ENCODE data around the gene CGB5. TPM values are rescaled to one million over a fixed set of nuclear protein-coding genes. Genes with fewer than 3 reads are reported as not detected.
A peak's percentile ranks its signal among the peaks of the same experiment; 100 is the strongest.
"Not testable (repeated sequence)": the region's sequence is repeated elsewhere in the genome, so short reads cannot be mapped to it uniquely, and the experiment has no call there.

Gene CGB5
- total RNA-seq (not detected in 2 replicates), polyA plus RNA-seq (not detected in 2 replicates), polyA minus RNA-seq (not detected in 2 replicates), Bru-seq, nascent RNA (not detected), BruChase-seq, experiment 1, labeled RNA remaining after a 6-hour chase (not detected), BruChase-seq, experiment 2, labeled RNA remaining after a 2-hour chase (not detected)
- not detected in 2 replicates for polyA plus RNA-seq (2011; cell fraction: cytosol; rRNA removed)
- polyA plus RNA-seq (2011; cell fraction: nucleus; rRNA removed) = not detected in 2 replicates
- polyA plus RNA-seq (2012) = not detected in 2 replicates
- not detected for polyA minus RNA-seq (2011; cell fraction: cytosol; rRNA and poly(A)+ RNA removed)
- not detected in 2 replicates for polyA minus RNA-seq (2011; cell fraction: nucleus; rRNA and poly(A)+ RNA removed)
- long read RNA-seq = 0 reads

DNA sequence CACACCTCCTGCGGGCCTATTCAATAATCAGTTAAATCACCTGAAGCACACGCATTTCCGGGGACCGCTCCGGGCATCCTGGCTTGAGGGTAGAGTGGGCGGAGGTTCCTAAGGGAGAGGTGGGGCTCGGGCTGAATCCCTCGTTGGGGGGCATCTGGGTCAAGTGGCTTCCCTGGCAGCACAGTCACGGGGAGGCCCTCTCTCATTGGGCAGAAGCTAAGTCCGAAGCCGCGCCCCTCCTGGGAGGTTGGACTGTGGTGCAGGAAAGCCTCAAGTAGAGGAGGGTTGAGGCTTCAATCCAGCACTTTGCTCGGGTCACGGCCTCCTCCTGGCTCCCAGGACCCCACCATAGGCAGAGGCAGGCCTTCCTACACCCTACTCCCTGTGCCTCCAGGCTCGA lies at the start of gene CGB5:
Gene CGB5, plus strand, starts transcription at position 301 of the 400 bp plus-strand sequence. CDS start 362 bp downstream, outside the sequence.
- H4K20me1 ChIP-seq (replicated peaks; ENCODE audit: control insufficient read depth, extremely low read depth, insufficient read depth, low read length); FAIRE-seq; H3K9me3 ChIP-seq (replicated peaks; ENCODE audit: control insufficient read depth, insufficient read depth, low read length); CTCF ChIA-PET; BruUV-seq (replicated peaks); H3K4me1 ChIP-seq (ENCODE audit: control insufficient read depth, extremely low read depth, insufficient read depth, low read length); H3K4me2 ChIP-seq (ENCODE audit: insufficient read depth, low read length); intact Hi-C loops (cut with micrococcal nuclease); POLR2A ChIA-PET; H3K4me3 ChIP-seq (replicated peaks in 1 of 3; ENCODE audit: insufficient read depth in 1 of 3, low read depth in 1 of 3, low read length in 3 of 3); dilution Hi-C loops (cut with MboI; ENCODE audit: extremely low pct_ligation_motif_present, low sequenced_read_pairs); H3K27ac ChIP-seq (ENCODE audit: insufficient read depth, low read depth, low read length); H3K9ac ChIP-seq (replicated peaks; ENCODE audit: extremely low read depth, insufficient read depth, low read length); H3K36me3 ChIP-seq (ENCODE audit: control insufficient read depth in 2 of 2, extremely low read depth in 1 of 2, insufficient read depth in 2 of 2, low read length in 2 of 2); DNase-seq (ENCODE audit: low read depth, low spot score); H2AFZ ChIP-seq (ENCODE audit: low read depth, low read length); H3K79me2 ChIP-seq (ENCODE audit: control insufficient read depth, insufficient read depth, low read length); H3K27me3 ChIP-seq (ENCODE audit: control insufficient read depth in 2 of 2, insufficient read depth in 2 of 2, low read length in 2 of 2); H3K9me1 ChIP-seq (replicated peaks; ENCODE audit: control insufficient read depth, extremely low read depth, insufficient read depth, low read length): not testable (repeated sequence)

DNA sequence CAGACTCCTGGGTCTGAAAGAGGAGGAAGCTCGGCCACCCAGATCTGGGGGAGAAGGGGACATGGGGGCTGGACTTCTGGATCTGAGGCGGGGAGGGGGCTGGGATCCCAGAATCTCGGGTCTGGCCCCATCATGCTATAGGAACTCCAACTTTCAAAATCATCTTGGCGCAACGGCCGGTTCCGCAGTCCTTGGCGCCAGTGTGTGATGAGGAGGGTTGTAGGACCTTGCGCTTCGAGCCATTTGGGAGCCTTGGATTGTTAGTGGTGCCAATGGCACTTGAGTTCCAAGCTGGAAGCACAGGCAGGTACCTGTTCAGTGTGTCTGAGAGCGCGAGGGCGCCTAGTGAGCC lies 49.6 kb upstream of the CGB5 start:
- H3K9me3 ChIP-seq (replicated peaks; ENCODE audit: control insufficient read depth, insufficient read depth, low read length) = no peaks in the 10 kb centered on the region
- BruUV-seq (replicated peaks) = no TSS peak
- peak overlapping the region; percentile 66 to 88 (median 79) for H3K4me3 ChIP-seq (replicated peaks in 1 of 3; ENCODE audit: insufficient read depth in 1 of 3, low read depth in 1 of 3, low read length in 3 of 3)
- peak overlapping the region; percentile 91 for H3K4me2 ChIP-seq (ENCODE audit: insufficient read depth, low read length)
- intact Hi-C loops (cut with micrococcal nuclease) (loop anchor here (10.0 kb wide), 2 partner anchors 161 to 359 kb away; partner anchors contain the start of genes DBP, HRC and TRPM4), dilution Hi-C loops (cut with MboI; ENCODE audit: extremely low pct_ligation_motif_present, low sequenced_read_pairs) (no loop called here)
- H2AFZ ChIP-seq (ENCODE audit: low read depth, low read length) = peak overlapping the region; percentile 77
- peaks cover 14% of the 10 kb centered on the region for H3K4me1 ChIP-seq (ENCODE audit: control insufficient read depth, extremely low read depth, insufficient read depth, low read length)
- DNase-seq (ENCODE audit: low read depth, low spot score) = no peak
- CTCF ChIA-PET = interaction anchor here (0.6 to 3.3 kb wide), 23 partner anchors 16 to 1125 kb away, joined by 3 to 41 read pairs (median 5); partner anchors contain the start of genes LIN7B and PPP1R15A
- POLR2A ChIA-PET = interaction anchor here (1.2 to 1.5 kb wide), 3 partner anchors 17 to 375 kb away, joined by 3 to 6 read pairs (median 3); partner anchors contain the start of genes RPL18 and SPHK2
- peaks cover 59% of the 10 kb centered on the region for H3K79me2 ChIP-seq (ENCODE audit: control insufficient read depth, insufficient read depth, low read length)
- H3K36me3 ChIP-seq (ENCODE audit: control insufficient read depth in 2 of 2, extremely low read depth in 1 of 2, insufficient read depth in 2 of 2, low read length in 2 of 2) = no peaks in the 10 kb centered on the region
- no peaks in the 10 kb centered on the region for H3K9me1 ChIP-seq (replicated peaks; ENCODE audit: control insufficient read depth, extremely low read depth, insufficient read depth, low read length)
- H3K27me3 ChIP-seq (ENCODE audit: control insufficient read depth in 2 of 2, insufficient read depth in 2 of 2, low read length in 2 of 2) = no peaks in the 10 kb centered on the region
- no peak for TF ChIP-seq FOS (IDR thresholded peaks at IDR 0.05; ENCODE audit: borderline replicate concordance, insufficient read depth, low read length)
- TF ChIP-seq POLR2A (IDR thresholded peaks at IDR 0.05; ENCODE audit: low read depth, low read length) = no peak
- TF ChIP-seq MYC (IDR thresholded peaks at IDR 0.05; ENCODE audit: low read depth, low read length) = no peak
- TF ChIP-seq JUN (IDR thresholded peaks at IDR 0.05; ENCODE audit: borderline replicate concordance, insufficient read depth, insufficient read length, low read depth) = no peak
- TF ChIP-seq GATA2 (IDR thresholded peaks at IDR 0.05; ENCODE audit: insufficient read depth, insufficient read length, low read depth, low read length) = no peak
- no peak for FAIRE-seq
- peak overlapping the region; percentile 61 for H3K27ac ChIP-seq (ENCODE audit: insufficient read depth, low read depth, low read length)
- H3K9ac ChIP-seq (replicated peaks; ENCODE audit: extremely low read depth, insufficient read depth, low read length) = peak overlapping the region; percentile 75
- no peaks in the 10 kb centered on the region for H4K20me1 ChIP-seq (replicated peaks; ENCODE audit: control insufficient read depth, extremely low read depth, insufficient read depth, low read length)
